ENCODE data around the gene EP400. TPM values are rescaled to one million over a fixed set of nuclear protein-coding genes. Genes with fewer than 3 reads are reported as not detected.

EP400 gene
- polyA plus RNA-seq, 1 donor (not counting 4 experiments of a cell fraction or from before 2014, with no cell fraction given) = 4.1 TPM

DNA sequence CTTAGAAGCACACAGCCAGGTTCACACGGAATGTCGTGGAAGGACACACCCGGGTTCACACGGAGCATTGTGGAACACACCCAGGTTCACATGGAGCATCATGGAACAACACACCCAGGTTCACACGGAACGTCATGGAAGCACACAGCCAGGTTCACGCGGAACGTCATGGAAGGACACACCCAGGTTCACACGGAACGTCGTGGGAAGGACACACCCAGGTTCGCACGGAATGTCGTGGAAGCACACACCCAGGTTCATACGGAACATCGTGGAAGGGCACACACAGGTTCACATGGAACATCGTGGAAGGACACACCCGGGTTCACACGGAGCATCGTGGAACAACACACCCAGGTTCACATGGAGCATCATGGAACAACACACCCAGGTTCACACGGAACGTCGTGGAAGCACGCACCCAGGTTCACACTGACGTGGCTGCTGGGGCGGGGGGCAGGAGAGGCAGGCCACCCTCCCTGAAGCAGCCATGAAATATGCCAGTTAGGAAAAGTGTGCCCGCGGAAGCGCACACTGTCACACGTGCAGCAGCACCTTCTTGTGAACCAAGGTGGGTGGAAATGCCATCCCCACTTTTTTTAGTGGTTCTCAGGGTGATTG, 86.4 kb downstream of the EP400 start:
- no peak for FAIRE-seq
- Histone ChIP-seq H3K4me2 (ENCODE audit: control insufficient read depth, extremely low read depth, insufficient read depth, low read depth, low read length) (no peak overlapping the region), H3K27ac (ENCODE audit: control insufficient read depth, insufficient read depth, low read length) (no peak overlapping the region)

DNA sequence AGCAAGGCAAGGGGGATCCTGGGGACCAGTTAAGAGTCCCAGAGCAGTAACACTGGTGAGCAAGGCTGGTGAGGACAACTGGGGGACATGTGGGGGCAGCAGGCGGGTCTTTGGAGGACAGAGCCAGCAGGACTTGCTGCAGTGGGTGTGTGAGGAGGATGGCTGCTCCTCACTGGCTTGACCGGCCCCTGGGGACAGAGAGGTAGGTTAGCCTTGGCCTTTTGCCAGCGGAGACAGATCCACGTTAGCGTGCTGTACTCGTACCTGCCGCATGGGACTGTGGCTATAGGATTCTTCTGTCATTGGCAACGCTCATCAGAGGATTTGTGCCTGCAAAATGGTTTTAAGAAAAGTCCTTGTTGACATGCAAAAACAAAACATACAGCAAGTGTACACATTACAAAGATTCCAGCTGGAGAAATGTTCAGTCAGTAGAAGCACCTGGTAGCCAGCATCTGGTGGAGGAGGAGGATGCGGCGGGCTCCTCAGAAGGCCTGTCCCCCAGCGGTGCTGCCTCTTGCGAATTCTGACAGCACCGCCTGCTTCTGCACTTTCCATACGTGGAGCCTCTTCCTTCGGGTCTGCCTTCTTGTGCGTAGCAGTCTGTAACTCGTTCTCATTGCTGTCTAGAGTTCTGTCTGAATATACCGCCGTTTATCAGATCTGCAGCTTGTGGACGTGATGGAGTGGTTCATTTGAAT, 91.3 kb downstream of the EP400 start:
- H3K36me3 ChIP-seq (ENCODE audit: control insufficient read depth in 2 of 2, extremely low read depth in 1 of 2, insufficient read depth in 2 of 2, low read length in 2 of 2) = peaks cover 31 to 34% of the 10 kb centered on the region in 2 experiments
- FAIRE-seq = no peak

More for the DNA sequence above, 86.4 kb downstream of the EP400 start:
- TF ChIP-seq, protein P1, sequence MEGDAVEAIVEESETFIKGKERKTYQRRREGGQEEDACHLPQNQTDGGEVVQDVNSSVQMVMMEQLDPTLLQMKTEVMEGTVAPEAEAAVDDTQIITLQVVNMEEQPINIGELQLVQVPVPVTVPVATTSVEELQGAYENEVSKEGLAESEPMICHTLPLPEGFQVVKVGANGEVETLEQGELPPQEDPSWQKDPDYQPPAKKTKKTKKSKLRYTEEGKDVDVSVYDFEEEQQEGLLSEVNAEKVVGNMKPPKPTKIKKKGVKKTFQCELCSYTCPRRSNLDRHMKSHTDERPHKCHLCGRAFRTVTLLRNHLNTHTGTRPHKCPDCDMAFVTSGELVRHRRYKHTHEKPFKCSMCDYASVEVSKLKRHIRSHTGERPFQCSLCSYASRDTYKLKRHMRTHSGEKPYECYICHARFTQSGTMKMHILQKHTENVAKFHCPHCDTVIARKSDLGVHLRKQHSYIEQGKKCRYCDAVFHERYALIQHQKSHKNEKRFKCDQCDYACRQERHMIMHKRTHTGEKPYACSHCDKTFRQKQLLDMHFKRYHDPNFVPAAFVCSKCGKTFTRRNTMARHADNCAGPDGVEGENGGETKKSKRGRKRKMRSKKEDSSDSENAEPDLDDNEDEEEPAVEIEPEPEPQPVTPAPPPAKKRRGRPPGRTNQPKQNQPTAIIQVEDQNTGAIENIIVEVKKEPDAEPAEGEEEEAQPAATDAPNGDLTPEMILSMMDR (optimal IDR thresholded peaks at IDR 0.05 in 1 of 3, IDR thresholded peaks at IDR 0.05 in 1 of 3, conservative IDR thresholded peaks at IDR 0.05 in 1 of 3; ENCODE audit: extremely low read depth in 1 of 3, insufficient read depth in 2 of 3, low read length in 3 of 3) = no peak
- no peaks in the 10 kb centered on the region for H3K9me3 ChIP-seq (ENCODE audit: control insufficient read depth, low read depth, low read length)
- no peaks in the 10 kb centered on the region for H3K27me3 ChIP-seq (ENCODE audit: control insufficient read depth, extremely low read depth, insufficient read depth, low read length)
- dilution Hi-C loops (cut with MboI; ENCODE audit: extremely low pct_ligation_motif_present, low sequenced_read_pairs) = no loop called here
- no peaks in the 10 kb centered on the region for H3K79me2 ChIP-seq (ENCODE audit: control insufficient read depth, insufficient read depth, low read length)
- no peaks in the 10 kb centered on the region for H3K9me1 ChIP-seq (ENCODE audit: control insufficient read depth, extremely low read depth, insufficient read depth, low read length)
- no peaks in the 10 kb centered on the region for H3K4me1 ChIP-seq (ENCODE audit: control insufficient read depth, extremely low read depth, insufficient read depth, low read length)
- H3K4me3 ChIP-seq (ENCODE audit: control insufficient read depth in 2 of 3, extremely low read depth in 1 of 3, insufficient read depth in 2 of 3, low read depth in 1 of 3, low read length in 3 of 3) = no peak overlapping the region
- no peak overlapping the region for H3K9ac ChIP-seq (ENCODE audit: control insufficient read depth, extremely low read depth, insufficient read depth, low read length)
- no peak overlapping the region for H2AFZ ChIP-seq (ENCODE audit: control insufficient read depth, low read length)
- H3K36me3 ChIP-seq (ENCODE audit: control insufficient read depth in 2 of 2, extremely low read depth in 1 of 2, insufficient read depth in 2 of 2, low read length in 2 of 2) = peaks cover 28 to 30% of the 10 kb centered on the region in 2 experiments
- H4K20me1 ChIP-seq (ENCODE audit: control insufficient read depth, extremely low read depth, insufficient read depth, low read length) = no peaks in the 10 kb centered on the region
- no peak for DNase-seq (ENCODE audit: low read depth, low spot score)

More for the DNA sequence above, 91.3 kb downstream of the EP400 start:
- H3K9ac ChIP-seq (ENCODE audit: control insufficient read depth, extremely low read depth, insufficient read depth, low read length) = no peak overlapping the region
- no peaks in the 10 kb centered on the region for H3K9me1 ChIP-seq (ENCODE audit: control insufficient read depth, extremely low read depth, insufficient read depth, low read length)
- H3K27ac ChIP-seq (ENCODE audit: control insufficient read depth, insufficient read depth, low read length) = no peak overlapping the region
- no peaks in the 10 kb centered on the region for H3K27me3 ChIP-seq (ENCODE audit: control insufficient read depth, extremely low read depth, insufficient read depth, low read length)
- dilution Hi-C loops (cut with MboI; ENCODE audit: extremely low pct_ligation_motif_present, low sequenced_read_pairs) = no loop called here
- DNase-seq (ENCODE audit: low read depth, low spot score) = no peak
- H2AFZ ChIP-seq (ENCODE audit: control insufficient read depth, low read length) = no peak overlapping the region
- no peaks in the 10 kb centered on the region for H4K20me1 ChIP-seq (ENCODE audit: control insufficient read depth, extremely low read depth, insufficient read depth, low read length)
- TF ChIP-seq EZH2 (IDR thresholded peaks at IDR 0.05; ENCODE audit: low read length) = no peak
- TF ChIP-seq, protein P1 (optimal IDR thresholded peaks at IDR 0.05 in 1 of 3, IDR thresholded peaks at IDR 0.05 in 1 of 3, conservative IDR thresholded peaks at IDR 0.05 in 1 of 3; ENCODE audit: extremely low read depth in 1 of 3, insufficient read depth in 2 of 3, low read length in 3 of 3) = no peak
- H3K4me3 ChIP-seq (ENCODE audit: control insufficient read depth in 2 of 3, extremely low read depth in 1 of 3, insufficient read depth in 2 of 3, low read depth in 1 of 3, low read length in 3 of 3) = no peak overlapping the region
- H3K4me1 ChIP-seq (ENCODE audit: control insufficient read depth, extremely low read depth, insufficient read depth, low read length) = no peaks in the 10 kb centered on the region
- peaks cover 3% of the 10 kb centered on the region for H3K79me2 ChIP-seq (ENCODE audit: control insufficient read depth, insufficient read depth, low read length)
- H3K9me3 ChIP-seq (ENCODE audit: control insufficient read depth, low read depth, low read length) = no peaks in the 10 kb centered on the region
- no peak overlapping the region for H3K4me2 ChIP-seq (ENCODE audit: control insufficient read depth, extremely low read depth, insufficient read depth, low read depth, low read length)
